Astrocyte of the spinal cord (primary cell): ENCODE measurements around the gene MACROD2.

ENCODE experiments used
- DNase-seq: peaks from one replicate; pipeline ENCODE4 v3.0.0; 2011; ENCODE audit warnings: low read depth, low spot score
- H3K4me3 ChIP-seq: 2 replicates; pipeline ENCODE4 v1.5.1; 2011; ENCODE audit warnings: low read depth, mild to moderate bottlenecking, low read length, moderate library complexity
- CTCF ChIP-seq: IDR thresholded peaks from 2 replicates; pipeline ENCODE4 v1.5.1; 2012; ENCODE audit warnings: low read depth, mild to moderate bottlenecking, low read length, inconsistent platforms
- in situ Hi-C: cut with HindIII; loops from 2 replicates; pipeline ENCODE4 v1.10.0; 2017; ENCODE audit warnings: low sequenced_read_pairs

MACROD2 gene

GRCh38 chr20:15875446-15875845, 1880.1 kb downstream of the MACROD2 start:
- DNase-seq, result no peak
- H3K4me3 ChIP-seq, result no peak overlapping the region
- no peak for TF ChIP-seq CTCF
- in situ Hi-C loops, result no loop called here

DNA sequence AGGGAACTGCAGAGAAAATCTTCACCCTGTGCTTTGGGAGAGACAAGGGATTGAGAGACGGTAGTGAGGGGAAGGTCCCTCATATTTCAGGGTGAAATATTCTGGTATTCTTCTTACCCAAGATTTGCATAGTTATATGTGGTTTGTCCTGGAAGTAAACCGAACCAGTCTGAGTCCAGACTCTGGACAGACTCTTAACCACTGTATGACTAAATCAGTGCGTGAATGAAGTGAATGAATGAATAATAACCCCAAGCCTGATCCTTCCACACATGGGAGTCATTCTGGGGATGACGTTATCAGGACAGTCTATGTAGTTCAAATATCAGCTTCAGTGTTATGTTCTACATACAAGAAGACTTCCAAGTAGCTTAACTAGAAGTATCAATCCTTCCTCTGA, 1887.2 kb downstream of the MACROD2 start:
- H3K4me3 ChIP-seq, result no peak overlapping the region
- DNase-seq, result no peak
- in situ Hi-C loops, result no loop called here
- no peak for TF ChIP-seq CTCF

GRCh38 chr20:15886250-15886649, 1890.9 kb downstream of the MACROD2 start:
- no peak for TF ChIP-seq CTCF
- no peak overlapping the region for H3K4me3 ChIP-seq
- DNase-seq, result no peak
- in situ Hi-C loops, result no loop called here

DNA sequence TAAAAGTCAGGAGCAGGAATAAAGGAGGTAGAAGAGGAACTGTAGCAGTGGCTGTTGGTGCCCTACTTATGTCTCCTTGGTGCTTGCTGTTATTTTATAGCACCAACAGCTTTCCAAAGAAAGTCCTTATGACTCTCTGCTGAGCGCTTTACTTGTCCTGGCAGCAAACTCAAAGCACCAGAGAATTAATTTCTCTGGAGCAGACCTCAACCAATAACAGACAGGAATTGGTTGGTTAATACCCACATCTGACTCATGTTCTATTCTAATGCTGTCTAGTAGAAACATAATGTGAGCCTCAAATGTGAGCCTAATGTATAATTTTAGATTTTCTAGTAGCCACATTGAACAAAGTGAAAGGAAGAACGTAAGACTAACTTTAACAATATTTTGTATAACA, 1892.1 kb downstream of the MACROD2 start:
- DNase-seq, result no peak
- in situ Hi-C loops, result no loop called here
- TF ChIP-seq CTCF, result no peak
- H3K4me3 ChIP-seq, result no peak overlapping the region

- DNase-seq, result no peak
- TF ChIP-seq CTCF, result no peak
- H3K4me3 ChIP-seq, result no peak overlapping the region
- in situ Hi-C loops, result no loop called here
Measured at GRCh38 chr20:15889061-15889460, 1893.7 kb downstream of the MACROD2 start.

- TF ChIP-seq CTCF, result no peak
- in situ Hi-C loops, result no loop called here
- no peak for DNase-seq
- no peak overlapping the region for H3K4me3 ChIP-seq
Measured at GRCh38 chr20:15889514-15890256, 1894.4 kb downstream of the MACROD2 start.
